ENCODE measurements around the gene MIEF1.

GRCh38 chr22:39490135-39490798 lies 11.8 kb upstream of the MIEF1 start:
- no peak for TF ChIP-seq EZH2 (IDR thresholded peaks at IDR 0.05; ENCODE audit: insufficient read depth, poor library complexity, severe bottlenecking)
- no peak for TF ChIP-seq EZH2phosphoT487 (IDR thresholded peaks at IDR 0.05; ENCODE audit: insufficient read depth, low read depth)

Measured in GM23248 (cell line).